IPS DF 19.7 (cell line): ENCODE results near the gene SUSD3.

ENCODE experiments used
- DNase-seq: peaks from one replicate; pipeline ENCODE4 v3.0.0-alpha.2; 2013; ENCODE audit warnings: low read depth, low spot score

Gene SUSD3

GRCh38 chr9:93123561-93124283, 65.2 kb downstream of the SUSD3 start:
- no peak for DNase-seq

GRCh38 chr9:93124793-93125192, 66.3 kb downstream of the SUSD3 start:
- DNase-seq, result no peak

GRCh38 chr9:93125331-93125894, 66.9 kb downstream of the SUSD3 start:
- DNase-seq, result no peak

- DNase-seq, result no peak
Measured at GRCh38 chr9:93126151-93126781, 67.8 kb downstream of the SUSD3 start.

GRCh38 chr9:93126825-93127368, 68.4 kb downstream of the SUSD3 start:
- no peak for DNase-seq

GRCh38 chr9:93127395-93127911, 69.0 kb downstream of the SUSD3 start:
- no peak for DNase-seq

GRCh38 chr9:93128011-93128714, 69.7 kb downstream of the SUSD3 start:
- DNase-seq, result no peak

GRCh38 chr9:93128715-93129224, 70.3 kb downstream of the SUSD3 start:
- no peak for DNase-seq

GRCh38 chr9:93129286-93129685, 70.8 kb downstream of the SUSD3 start:
- no peak for DNase-seq

GRCh38 chr9:93129691-93130500, 71.4 kb downstream of the SUSD3 start:
- DNase-seq, result no peak

- no peak for DNase-seq
Measured at GRCh38 chr9:93130861-93131481, 72.5 kb downstream of the SUSD3 start.

GRCh38 chr9:93131599-93132286, 73.2 kb downstream of the SUSD3 start:
- no peak for DNase-seq

- no peak for DNase-seq
Measured at GRCh38 chr9:93132287-93132927, 73.9 kb downstream of the SUSD3 start.

- DNase-seq, result no peak
Measured at GRCh38 chr9:93132946-93133680, 74.6 kb downstream of the SUSD3 start.

- DNase-seq, result no peak
Measured at GRCh38 chr9:93133681-93134014, 75.1 kb downstream of the SUSD3 start.

GRCh38 chr9:93134015-93134739, 75.7 kb downstream of the SUSD3 start, which contains the start of gene NINJ1:
Gene NINJ1, minus strand, starts transcription at chr9:93134251. Its CDS starts 34 bp downstream, at chr9:93134217.
- DNase-seq, result no peak
